ENCODE data around the gene TECPR1. TPM values are rescaled to one million over a fixed set of nuclear protein-coding genes. Genes with fewer than 3 reads are reported as not detected.
A peak's percentile ranks its signal among the peaks of the same experiment; 100 is the strongest.

The TECPR1 gene
- polyA plus RNA-seq, 1 donor from 2014 or later = 28.8 TPM

- peaks cover 2 to 3% (median 3%) of the 10 kb centered on the region in 3 donors for H3K9me3 Mint-ChIP-seq
- peaks cover 25% of the 10 kb centered on the region for H3K36me3 Mint-ChIP-seq
- peaks cover 3% of the 10 kb centered on the region for H3K27me3 Mint-ChIP-seq
- H3K4me3 Mint-ChIP-seq = no peak overlapping the region
- H3K4me1 Mint-ChIP-seq = peaks cover under 1 to 8% (median 6%) of the 10 kb centered on the region in 3 donors
- H3K27ac Mint-ChIP-seq = no peak overlapping the region
Observed at GRCh38 chr7:98191668-98192431, 60.2 kb downstream of the TECPR1 start.

GRCh38 chr7:98189559-98189958 is 62.5 kb downstream of the TECPR1 start:
- peaks cover 25% of the 10 kb centered on the region for H3K36me3 Mint-ChIP-seq

GRCh38 chr7:98187138-98187502 is 64.9 kb downstream of the TECPR1 start:
- Mint-ChIP-seq H3K4me3 (no peak overlapping the region), H3K9me3 (peaks cover 2 to 5% (median 3%) of the 10 kb centered on the region in 3 donors), H3K27ac (no peak overlapping the region), H3K4me1 (peaks cover 2 to 9% (median 4%) of the 10 kb centered on the region in 3 donors), H3K27me3 (no peaks in the 10 kb centered on the region), H3K36me3 (peaks cover 20% of the 10 kb centered on the region)

More at GRCh38 chr7:98189559-98189958, 62.5 kb downstream of the TECPR1 start:
- H3K4me3 Mint-ChIP-seq = no peak overlapping the region
- H3K4me1 Mint-ChIP-seq = peaks cover 2 to 9% (median 4%) of the 10 kb centered on the region in 3 donors
- H3K27ac Mint-ChIP-seq = no peak overlapping the region
- H3K9me3 Mint-ChIP-seq = peaks cover 2 to 3% (median 3%) of the 10 kb centered on the region in 3 donors
- no peaks in the 10 kb centered on the region for H3K27me3 Mint-ChIP-seq

- Mint-ChIP-seq H3K4me1 (peaks cover 2 to 9% (median 4%) of the 10 kb centered on the region in 3 donors), H3K9me3 (peaks cover 2 to 5% (median 3%) of the 10 kb centered on the region in 3 donors), H3K4me3 (no peak overlapping the region), H3K27ac (no peak overlapping the region), H3K36me3 (peaks cover 21% of the 10 kb centered on the region), H3K27me3 (no peaks in the 10 kb centered on the region)
Observed at GRCh38 chr7:98186452-98187137, 65.4 kb downstream of the TECPR1 start.

GRCh38 chr7:98185101-98185500 is 66.9 kb downstream of the TECPR1 start:
- Mint-ChIP-seq H3K27me3 (no peaks in the 10 kb centered on the region), H3K4me3 (no peak overlapping the region), H3K4me1 (peaks cover 2 to 9% (median 4%) of the 10 kb centered on the region in 3 donors), H3K27ac (no peak overlapping the region), H3K36me3 (peaks cover 17% of the 10 kb centered on the region), H3K9me3 (peaks cover 0 to 5% (median 3%) of the 10 kb centered on the region in 3 donors)

GRCh38 chr7:98180751-98181150 is 71.3 kb downstream of the TECPR1 start:
- Mint-ChIP-seq H3K36me3 (peaks cover 4% of the 10 kb centered on the region), H3K27ac (peak overlapping the region in 1 of 3 donors; percentile 22), H3K9me3 (peaks cover 0 to 2% (median 0%) of the 10 kb centered on the region in 3 donors), H3K4me3 (no peak overlapping the region), H3K27me3 (no peaks in the 10 kb centered on the region), H3K4me1 (no peaks in the 10 kb centered on the region)

- H3K27me3 Mint-ChIP-seq = no peaks in the 10 kb centered on the region
- no peak overlapping the region for H3K4me3 Mint-ChIP-seq
- H3K27ac Mint-ChIP-seq = no peak overlapping the region
- peaks cover 7% of the 10 kb centered on the region for H3K36me3 Mint-ChIP-seq
- H3K9me3 Mint-ChIP-seq = peaks cover 0 to 2% (median 0%) of the 10 kb centered on the region in 3 donors
- no peaks in the 10 kb centered on the region for H3K4me1 Mint-ChIP-seq
Observed at GRCh38 chr7:98178762-98179490, 73.1 kb downstream of the TECPR1 start.

- Mint-ChIP-seq H3K4me3 (no peak overlapping the region), H3K36me3 (peaks cover 7% of the 10 kb centered on the region), H3K9me3 (no peaks in the 10 kb centered on the region)
Observed at GRCh38 chr7:98178321-98178720, 73.7 kb downstream of the TECPR1 start.

GRCh38 chr7:98177553-98177952 is 74.5 kb downstream of the TECPR1 start:
- H3K9me3 Mint-ChIP-seq = no peaks in the 10 kb centered on the region
- H3K36me3 Mint-ChIP-seq = peaks cover 7% of the 10 kb centered on the region
- H3K27me3 Mint-ChIP-seq = no peaks in the 10 kb centered on the region
- no peak overlapping the region for H3K4me3 Mint-ChIP-seq
- no peak overlapping the region for H3K27ac Mint-ChIP-seq
- no peaks in the 10 kb centered on the region for H3K4me1 Mint-ChIP-seq

More at GRCh38 chr7:98178321-98178720, 73.7 kb downstream of the TECPR1 start:
- Mint-ChIP-seq H3K27ac (peak overlapping the region in 1 of 3 donors; percentile 2), H3K4me1 (no peaks in the 10 kb centered on the region), H3K27me3 (no peaks in the 10 kb centered on the region)

- Mint-ChIP-seq H3K27me3 (no peaks in the 10 kb centered on the region), H3K36me3 (peaks cover 7% of the 10 kb centered on the region), H3K9me3 (no peaks in the 10 kb centered on the region), H3K27ac (no peak overlapping the region), H3K4me3 (no peak overlapping the region), H3K4me1 (no peaks in the 10 kb centered on the region)
Observed at GRCh38 chr7:98175260-98175940, 76.6 kb downstream of the TECPR1 start.

GRCh38 chr7:98174334-98175259 is 77.4 kb downstream of the TECPR1 start:
- Mint-ChIP-seq H3K9me3 (no peaks in the 10 kb centered on the region), H3K36me3 (peaks cover 7% of the 10 kb centered on the region), H3K4me1 (no peaks in the 10 kb centered on the region), H3K27me3 (no peaks in the 10 kb centered on the region), H3K27ac (no peak overlapping the region), H3K4me3 (no peak overlapping the region)

GRCh38 chr7:98171449-98171848 is 80.6 kb downstream of the TECPR1 start:
- Mint-ChIP-seq H3K4me3 (no peak overlapping the region), H3K9me3 (no peaks in the 10 kb centered on the region), H3K27ac (no peak overlapping the region), H3K27me3 (no peaks in the 10 kb centered on the region), H3K4me1 (peaks cover 1 to 3% (median 2%) of the 10 kb centered on the region in 3 donors), H3K36me3 (peaks cover 7% of the 10 kb centered on the region)

- peaks cover 1 to 4% (median 3%) of the 10 kb centered on the region in 3 donors for H3K4me1 Mint-ChIP-seq
- no peaks in the 10 kb centered on the region for H3K9me3 Mint-ChIP-seq
- H3K36me3 Mint-ChIP-seq = peaks cover 8% of the 10 kb centered on the region
- H3K27ac Mint-ChIP-seq = peak overlapping the region in 1 of 3 donors; percentile 63
- H3K27me3 Mint-ChIP-seq = no peaks in the 10 kb centered on the region
- H3K4me3 Mint-ChIP-seq = peak overlapping the region in 1 of 4 donors; percentile 39
Observed at GRCh38 chr7:98170966-98171365, 81.1 kb downstream of the TECPR1 start.

Measured in IgD-negative memory B cell (primary cell).